ENCODE data around the gene FOXN3. TPM values are rescaled to one million over a fixed set of nuclear protein-coding genes. Genes with fewer than 3 reads are reported as not detected.

FOXN3 gene
- total RNA-seq, 4 donors from 2014 or later = 98.7 to 116 (median 103) TPM

- H3K27me3 ChIP-seq = no peaks in the 10 kb centered on the region
- H3K36me3 ChIP-seq = no peaks in the 10 kb centered on the region
- H3K4me3 ChIP-seq = no peak overlapping the region
- no peaks in the 10 kb centered on the region for H3K9me3 ChIP-seq
- H3K27ac ChIP-seq = no peak overlapping the region
- 69 to 73% methylated on average over 3 of the region's 3 CpGs for WGBS, 2 donors
- no peaks in the 10 kb centered on the region for H3K4me1 ChIP-seq
- TF ChIP-seq POLR2A (IDR thresholded peaks at IDR 0.05) = no peak
- no peak for TF ChIP-seq EP300 (IDR thresholded peaks at IDR 0.05)
- TF ChIP-seq, protein P1, sequence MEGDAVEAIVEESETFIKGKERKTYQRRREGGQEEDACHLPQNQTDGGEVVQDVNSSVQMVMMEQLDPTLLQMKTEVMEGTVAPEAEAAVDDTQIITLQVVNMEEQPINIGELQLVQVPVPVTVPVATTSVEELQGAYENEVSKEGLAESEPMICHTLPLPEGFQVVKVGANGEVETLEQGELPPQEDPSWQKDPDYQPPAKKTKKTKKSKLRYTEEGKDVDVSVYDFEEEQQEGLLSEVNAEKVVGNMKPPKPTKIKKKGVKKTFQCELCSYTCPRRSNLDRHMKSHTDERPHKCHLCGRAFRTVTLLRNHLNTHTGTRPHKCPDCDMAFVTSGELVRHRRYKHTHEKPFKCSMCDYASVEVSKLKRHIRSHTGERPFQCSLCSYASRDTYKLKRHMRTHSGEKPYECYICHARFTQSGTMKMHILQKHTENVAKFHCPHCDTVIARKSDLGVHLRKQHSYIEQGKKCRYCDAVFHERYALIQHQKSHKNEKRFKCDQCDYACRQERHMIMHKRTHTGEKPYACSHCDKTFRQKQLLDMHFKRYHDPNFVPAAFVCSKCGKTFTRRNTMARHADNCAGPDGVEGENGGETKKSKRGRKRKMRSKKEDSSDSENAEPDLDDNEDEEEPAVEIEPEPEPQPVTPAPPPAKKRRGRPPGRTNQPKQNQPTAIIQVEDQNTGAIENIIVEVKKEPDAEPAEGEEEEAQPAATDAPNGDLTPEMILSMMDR (IDR thresholded peaks at IDR 0.05) = no peak
- DNase-seq (ENCODE audit: low spot score in 2 of 2) = no peak
Measured at GRCh38 chr14:89143595-89143994, 273.4 kb downstream of the FOXN3 start.

GRCh38 chr14:89142366-89142765 is 274.7 kb downstream of the FOXN3 start:
- no peak overlapping the region for H3K27ac ChIP-seq
- H3K36me3 ChIP-seq = no peaks in the 10 kb centered on the region
- H3K9me3 ChIP-seq = peaks cover 0 to 3% (median 0%) of the 10 kb centered on the region in 4 donors
- no peak for DNase-seq (ENCODE audit: low spot score in 2 of 2)
- H3K4me3 ChIP-seq = no peak overlapping the region
- no peaks in the 10 kb centered on the region for H3K27me3 ChIP-seq
- no peaks in the 10 kb centered on the region for H3K4me1 ChIP-seq
- TF ChIP-seq, protein P1 (IDR thresholded peaks at IDR 0.05) = no peak
- no peak for TF ChIP-seq POLR2A (IDR thresholded peaks at IDR 0.05)
- WGBS, 2 donors = 80% methylated on average over 5 of the region's 5 CpGs

- H3K27me3 ChIP-seq = no peaks in the 10 kb centered on the region
- TF ChIP-seq POLR2A (IDR thresholded peaks at IDR 0.05) (no peak), EP300 (IDR thresholded peaks at IDR 0.05) (no peak)
- TF ChIP-seq, protein P1 (IDR thresholded peaks at IDR 0.05) = no peak
- no peak for DNase-seq (ENCODE audit: low spot score in 2 of 2)
- H3K9me3 ChIP-seq = peaks cover 0 to 8% (median 0%) of the 10 kb centered on the region in 4 donors
- no peaks in the 10 kb centered on the region for H3K36me3 ChIP-seq
- 82 to 86% methylated on average over 3 of the region's 3 CpGs for WGBS, 2 donors
- no peak overlapping the region for H3K4me3 ChIP-seq
- H3K4me1 ChIP-seq = no peaks in the 10 kb centered on the region
- no peak overlapping the region for H3K27ac ChIP-seq
Measured at GRCh38 chr14:89141862-89142261, 275.2 kb downstream of the FOXN3 start.

DNA sequence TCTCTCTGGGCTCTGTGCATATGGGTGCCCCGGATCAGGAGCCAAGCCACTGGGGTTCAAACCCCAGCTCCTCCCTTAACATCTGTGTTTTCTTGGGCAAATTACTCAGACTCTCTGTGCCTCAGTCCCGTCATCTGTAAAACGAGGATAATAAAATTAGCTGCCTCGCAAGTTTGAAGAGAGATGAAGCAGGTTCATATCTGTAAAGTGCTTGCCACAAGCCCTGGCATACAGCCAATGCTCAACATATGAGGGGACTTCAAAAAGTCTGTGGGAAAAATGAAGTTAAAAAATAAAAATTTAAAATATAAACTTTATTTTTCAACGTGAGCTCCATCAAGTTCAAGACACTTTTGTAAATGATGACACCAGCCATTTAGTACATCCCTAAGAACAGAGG is 276.7 kb downstream of the FOXN3 start:
- Histone ChIP-seq H3K36me3 (no peaks in the 10 kb centered on the region), H3K4me3 (no peak overlapping the region), H3K9me3 (peaks cover 0 to 24% (median 0%) of the 10 kb centered on the region in 4 donors), H3K4me1 (no peaks in the 10 kb centered on the region), H3K27me3 (no peaks in the 10 kb centered on the region), H3K27ac (no peak overlapping the region)
- WGBS, 2 donors = 53 to 58% methylated on average over 5 of the region's 5 CpGs
- TF ChIP-seq, protein P1 (IDR thresholded peaks at IDR 0.05) = no peak
- no peak for TF ChIP-seq POLR2A (IDR thresholded peaks at IDR 0.05)
- TF ChIP-seq EP300 (IDR thresholded peaks at IDR 0.05) = no peak
- DNase-seq (ENCODE audit: low spot score in 2 of 2) = no peak

GRCh38 chr14:89139404-89140247 is 277.4 kb downstream of the FOXN3 start:
- no peak overlapping the region for H3K4me3 ChIP-seq
- H3K27ac ChIP-seq = no peak overlapping the region
- H3K4me1 ChIP-seq = no peaks in the 10 kb centered on the region
- H3K9me3 ChIP-seq = peaks cover 0 to 25% (median 0%) of the 10 kb centered on the region in 4 donors
- DNase-seq (ENCODE audit: low spot score in 2 of 2) = no peak
- no peak for TF ChIP-seq EP300 (IDR thresholded peaks at IDR 0.05)
- TF ChIP-seq, protein P1 (IDR thresholded peaks at IDR 0.05) = no peak
- no peak for TF ChIP-seq POLR2A (IDR thresholded peaks at IDR 0.05)
- no peaks in the 10 kb centered on the region for H3K36me3 ChIP-seq
- WGBS, 2 donors = 44 to 50% methylated on average over 14 of the region's 14 CpGs
- no peaks in the 10 kb centered on the region for H3K27me3 ChIP-seq
